ENCODE data around the gene ZNF621. TPM values are rescaled to one million over a fixed set of nuclear protein-coding genes. Genes with fewer than 3 reads are reported as not detected.

The ZNF621 gene
- total RNA-seq, 1 experiment from 2014 or later: 20.0 TPM

- TF ChIP-seq AFF4 (CRISPR knock-in tag; IDR thresholded peaks at IDR 0.05; ENCODE audit: borderline replicate concordance) (no peak), FOXJ3 (CRISPR knock-in tag; IDR thresholded peaks at IDR 0.05; ENCODE audit: borderline replicate concordance) (no peak), USF1 (CRISPR knock-in tag; IDR thresholded peaks at IDR 0.05) (no peak), NFATC4 (CRISPR knock-in tag; IDR thresholded peaks at IDR 0.05) (no peak)
These were observed 57.8 kb downstream of the ZNF621 start (continued) for GRCh38 chr3:40582401-40583027.

GRCh38 chr3:40583691-40584090 lies 58.9 kb downstream of the ZNF621 start:
- no peak overlapping the region for H3K4me3 Mint-ChIP-seq
- CTCF ChIA-PET: interaction anchor here (1.0 to 1.4 kb wide), 3 partner anchors 105 to 166 kb away, joined by 3 to 5 read pairs (median 4); no protein-coding TSS in a partner anchor
- no peaks in the 10 kb centered on the region for H3K36me3 Mint-ChIP-seq
- no peaks in the 10 kb centered on the region for H3K9me3 Mint-ChIP-seq
- POLR2A ChIA-PET: no interaction called here
- no peak overlapping the region for H3K27ac Mint-ChIP-seq
- no peak for DNase-seq (ENCODE audit: low spot score)
- H3K4me1 Mint-ChIP-seq: peaks cover 39% of the 10 kb centered on the region
- TF ChIP-seq ZBTB21 (CRISPR knock-in tag; IDR thresholded peaks at IDR 0.05; ENCODE audit: borderline replicate concordance) (no peak), ETV6 (CRISPR knock-in tag; IDR thresholded peaks at IDR 0.05) (no peak), NR2C2 (CRISPR knock-in tag; IDR thresholded peaks at IDR 0.05) (no peak), ZNF396 (CRISPR knock-in tag; IDR thresholded peaks at IDR 0.05; ENCODE audit: borderline replicate concordance) (no peak), FOXP4 (CRISPR knock-in tag; IDR thresholded peaks at IDR 0.05) (no peak), PRRX2 (CRISPR knock-in tag; IDR thresholded peaks at IDR 0.05) (no peak), GRHL2 (CRISPR knock-in tag; IDR thresholded peaks at IDR 0.05; ENCODE audit: insufficient replicate concordance, severe bottlenecking) (no peak), AR (CRISPR knock-in tag; IDR thresholded peaks at IDR 0.05) (no peak), HMGA2 (CRISPR knock-in tag; IDR thresholded peaks at IDR 0.05) (no peak), IRF2 (CRISPR knock-in tag; IDR thresholded peaks at IDR 0.05; ENCODE audit: borderline replicate concordance, low read depth) (no peak), E2F4 (CRISPR knock-in tag; IDR thresholded peaks at IDR 0.05; ENCODE audit: borderline replicate concordance, low read depth) (no peak), E2F1 (CRISPR knock-in tag; IDR thresholded peaks at IDR 0.05) (no peak), TEAD1 (CRISPR knock-in tag; IDR thresholded peaks at IDR 0.05) (no peak), MXD4 (CRISPR knock-in tag; IDR thresholded peaks at IDR 0.05; ENCODE audit: borderline replicate concordance) (no peak), ZNF425 (CRISPR knock-in tag; conservative IDR thresholded peaks at IDR 0.05) (no peak)
- H3K27me3 Mint-ChIP-seq (ENCODE audit: low read depth): peaks cover 13% of the 10 kb centered on the region; the same call in 1 of the 2 replicates
- ATAC-seq: no peak
